RWPE1 (cell line): ENCODE data around the gene CSAD.

Experiments used
- CTCF ChIA-PET: fragments of 350-600 bp; sonication (Branson Sonifier 250); formaldehyde crosslinking; extraction: SDS; loops from one replicate; lab custom pipeline; 2021; lab: Yijun Ruan, JAX
- POLR2A ChIA-PET: fragments of 400-600 bp; formaldehyde crosslinking; extraction: SDS; loops from one replicate; lab custom pipeline; 2020; ENCODE audit warnings: antibody characterized with exemption; ENCODE audit not compliant: low non-redundant PET; lab: Yijun Ruan, JAX
- DNase-seq: peaks from one replicate; pipeline ENCODE4 v3.0.0; 2012; ENCODE audit warnings: low spot score
- H3K27ac ChIP-seq: fragments of 450-650 bp; 2 replicates; pipeline ENCODE4 v1.5.1; 2017
- TF ChIP-seq, protein P1 (sequence below): fragments of 450-650 bp; conservative IDR thresholded peaks from 2 replicates; pipeline ENCODE4 v1.5.1; 2017; ENCODE audit warnings: low read depth, mild to moderate bottlenecking

CSAD gene

DNA sequence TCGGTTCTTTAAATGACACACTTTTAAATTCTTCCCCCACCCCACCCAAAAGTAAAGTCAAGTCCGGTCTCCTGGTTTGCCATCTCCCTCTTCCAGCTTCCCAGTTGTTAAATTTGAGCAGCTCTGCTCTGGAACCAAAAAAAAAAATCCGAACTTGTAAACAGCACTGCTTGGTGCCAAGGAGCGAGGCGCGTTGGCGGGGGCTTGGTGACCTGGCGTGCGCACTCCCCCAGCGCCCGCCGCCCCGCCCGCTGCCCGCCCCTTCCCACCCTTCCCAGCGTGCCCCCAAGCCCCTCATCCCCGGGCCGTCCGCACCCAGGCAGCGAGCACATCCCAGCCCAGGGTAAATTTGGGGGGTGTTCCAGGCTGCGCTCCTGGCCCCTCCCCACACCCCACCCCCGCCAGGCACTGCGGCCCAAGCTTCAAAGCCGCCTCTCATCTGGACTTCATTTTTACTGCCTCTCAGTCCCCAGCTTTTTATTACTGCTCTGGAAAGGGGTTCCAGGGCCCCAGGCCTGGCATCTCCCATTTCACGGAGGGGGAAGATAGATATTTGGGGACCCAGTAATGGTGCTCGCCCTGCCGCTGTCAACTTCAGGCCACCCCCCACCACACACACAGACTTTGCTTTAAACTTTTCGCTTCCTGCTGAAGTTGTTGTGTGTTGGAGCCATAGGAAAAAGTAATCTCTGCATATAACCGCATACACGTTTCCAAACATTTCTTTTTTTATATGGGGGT lies 38.0 kb upstream of the CSAD start:
- ChIA-PET CTCF (interaction anchor here (0.6 to 1.9 kb wide), 4 partner anchors 32 to 163 kb away, joined by 3 to 6 read pairs (median 4); partner anchors contain the start of gene AAAS), POLR2A (no interaction called here)
- TF ChIP-seq, protein P1, sequence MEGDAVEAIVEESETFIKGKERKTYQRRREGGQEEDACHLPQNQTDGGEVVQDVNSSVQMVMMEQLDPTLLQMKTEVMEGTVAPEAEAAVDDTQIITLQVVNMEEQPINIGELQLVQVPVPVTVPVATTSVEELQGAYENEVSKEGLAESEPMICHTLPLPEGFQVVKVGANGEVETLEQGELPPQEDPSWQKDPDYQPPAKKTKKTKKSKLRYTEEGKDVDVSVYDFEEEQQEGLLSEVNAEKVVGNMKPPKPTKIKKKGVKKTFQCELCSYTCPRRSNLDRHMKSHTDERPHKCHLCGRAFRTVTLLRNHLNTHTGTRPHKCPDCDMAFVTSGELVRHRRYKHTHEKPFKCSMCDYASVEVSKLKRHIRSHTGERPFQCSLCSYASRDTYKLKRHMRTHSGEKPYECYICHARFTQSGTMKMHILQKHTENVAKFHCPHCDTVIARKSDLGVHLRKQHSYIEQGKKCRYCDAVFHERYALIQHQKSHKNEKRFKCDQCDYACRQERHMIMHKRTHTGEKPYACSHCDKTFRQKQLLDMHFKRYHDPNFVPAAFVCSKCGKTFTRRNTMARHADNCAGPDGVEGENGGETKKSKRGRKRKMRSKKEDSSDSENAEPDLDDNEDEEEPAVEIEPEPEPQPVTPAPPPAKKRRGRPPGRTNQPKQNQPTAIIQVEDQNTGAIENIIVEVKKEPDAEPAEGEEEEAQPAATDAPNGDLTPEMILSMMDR: no peak
- H3K27ac ChIP-seq: peak overlapping the region; percentile 99
- DNase-seq: no peak

DNA sequence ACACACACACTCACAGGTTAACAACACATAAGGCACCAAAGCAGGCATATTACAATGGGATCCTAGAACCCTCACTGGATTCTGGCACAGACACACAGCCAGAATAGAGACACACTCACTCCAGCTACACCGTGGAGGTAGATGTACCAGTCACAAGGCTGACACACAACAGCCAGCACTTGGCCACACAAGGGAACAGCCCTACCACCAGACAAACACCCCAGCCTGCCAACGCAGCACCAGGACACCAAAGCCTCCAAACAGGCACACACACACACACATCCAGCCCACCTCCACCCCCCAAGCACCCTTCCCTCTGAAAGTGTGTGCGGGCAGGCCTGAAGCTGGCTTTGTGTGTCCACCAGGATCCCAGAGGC lies 37.2 kb upstream of the CSAD start:
- POLR2A ChIA-PET: no interaction called here
- H3K27ac ChIP-seq: peak overlapping the region; percentile 99
- CTCF ChIA-PET: interaction anchor here (0.9 to 1.9 kb wide), 2 partner anchors 34 kb away, joined by 3 to 6 read pairs; a partner anchor contains a TSS
- TF ChIP-seq, protein P1: no peak
- no peak for DNase-seq

DNA sequence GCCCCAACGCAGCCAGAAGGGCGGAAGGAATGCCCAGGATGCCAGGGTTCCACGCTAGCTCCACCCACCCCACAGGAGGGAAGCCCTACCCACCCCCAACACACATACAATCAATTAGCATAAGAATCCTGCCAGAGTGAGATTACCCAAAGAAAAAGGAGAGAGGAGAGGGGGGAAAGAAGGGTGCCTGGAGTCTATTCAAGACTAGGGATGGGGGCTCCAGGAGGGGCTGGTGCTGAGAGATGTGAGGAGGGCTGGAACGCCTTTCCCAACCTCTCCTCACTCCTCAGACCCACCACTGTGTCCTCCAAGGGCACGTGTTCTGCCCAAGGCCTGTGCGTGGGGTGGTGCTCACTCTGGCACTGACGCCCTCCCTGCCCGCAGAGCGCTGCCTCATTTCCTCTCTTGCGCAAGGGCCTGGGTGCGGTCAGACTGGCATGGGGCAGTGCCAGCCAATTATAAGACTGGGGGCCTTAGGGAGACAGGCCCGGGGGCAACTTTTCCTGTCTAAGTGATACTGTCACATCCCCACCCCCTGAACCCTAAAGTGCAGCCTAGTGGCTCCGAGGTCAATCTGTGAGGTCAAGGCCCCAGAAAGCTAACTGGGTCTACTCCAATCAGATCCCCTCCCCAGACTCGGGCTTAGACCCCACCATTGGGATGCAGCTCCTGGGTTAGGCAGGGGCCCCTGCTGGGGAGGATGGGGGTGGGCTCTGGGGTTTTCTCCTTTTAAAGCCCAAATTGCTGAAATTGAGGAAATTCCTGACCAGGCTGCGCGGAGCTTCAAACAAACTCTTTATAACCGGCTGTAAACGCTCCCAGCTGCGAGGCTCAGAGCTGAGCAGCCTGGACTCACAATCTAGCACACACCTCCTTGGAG lies 36.6 kb upstream of the CSAD start:
- TF ChIP-seq, protein P1: no peak
- ChIA-PET POLR2A (no interaction called here), CTCF (interaction anchor here (0.9 kb wide), 1 partner anchor 34 kb away, joined by 3 read pairs; a partner anchor contains a TSS)
- no peak for DNase-seq
- H3K27ac ChIP-seq: peak overlapping the region; percentile 99

DNA sequence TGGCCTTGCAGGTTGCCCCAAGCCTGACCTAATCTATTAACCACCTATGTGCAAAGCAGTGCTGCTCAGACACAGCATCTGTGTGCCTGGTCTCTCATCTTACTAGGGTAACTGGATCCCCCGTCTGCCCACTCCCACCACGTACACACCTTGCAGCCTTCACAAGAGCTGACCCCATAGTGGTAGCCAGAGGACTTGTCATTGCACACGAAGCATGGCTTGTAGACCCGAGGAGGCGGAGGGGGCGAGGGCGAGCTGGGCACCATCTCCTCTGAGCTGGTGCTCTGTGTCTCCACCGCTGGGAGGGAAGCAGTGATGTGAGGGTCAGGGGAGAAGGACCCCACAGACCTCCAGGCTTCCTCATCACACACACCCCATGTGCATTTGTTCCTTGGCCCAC lies 34.8 kb upstream of the CSAD start:
- POLR2A ChIA-PET: interaction anchor here (0.5 kb wide), 1 partner anchor 28 kb away, joined by 5 read pairs; no protein-coding TSS in a partner anchor
- CTCF ChIA-PET: interaction anchor here (1.1 to 2.6 kb wide), 3 partner anchors 11 to 73 kb away, joined by 7 to 26 read pairs (median 13); a partner anchor contains a TSS
- DNase-seq: no peak
- H3K27ac ChIP-seq: peak overlapping the region; percentile 99
- TF ChIP-seq, protein P1: no peak

DNA sequence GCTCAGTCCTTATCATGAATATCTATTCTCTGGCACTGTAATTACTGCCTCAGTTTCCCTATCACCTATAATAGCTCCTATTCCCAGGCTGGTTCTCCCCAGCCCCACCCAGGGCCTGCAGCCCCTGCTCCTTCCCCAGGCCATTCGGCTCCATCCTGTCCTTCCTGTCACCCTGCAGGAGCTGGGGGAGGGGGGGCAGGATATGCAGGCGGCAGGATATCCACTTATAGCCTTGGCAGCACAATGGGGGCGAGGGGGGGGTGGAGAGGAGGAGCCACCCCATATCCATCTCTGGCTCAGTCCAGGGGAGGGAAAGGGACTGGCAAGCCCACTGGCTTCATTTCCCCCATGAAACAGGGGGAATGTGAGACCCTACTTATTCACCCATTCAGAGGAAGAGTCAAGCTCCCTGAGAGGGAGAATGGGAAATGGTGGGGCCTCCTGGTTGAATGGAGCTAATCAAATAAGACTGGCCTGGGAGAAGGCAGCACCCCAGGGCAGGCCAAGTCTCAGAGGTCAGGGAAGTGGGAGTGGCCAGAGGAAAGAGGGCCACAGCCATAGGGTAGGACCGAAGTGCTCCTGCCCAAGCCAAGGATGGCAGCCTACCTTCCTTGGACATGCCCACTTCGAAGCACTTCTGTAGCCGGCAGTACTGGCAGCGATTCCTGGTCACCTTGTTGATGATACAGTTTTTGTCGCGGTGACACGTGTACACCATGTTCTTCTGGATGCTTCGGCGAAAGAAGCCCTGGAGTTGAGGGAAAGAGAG lies 34.1 kb upstream of the CSAD start:
- H3K27ac ChIP-seq: peak overlapping the region; percentile 99
- CTCF ChIA-PET: interaction anchor here (1.1 to 2.6 kb wide), 6 partner anchors 11 to 80 kb away, joined by 7 to 26 read pairs (median 12); partner anchors contain the start of gene PFDN5
- TF ChIP-seq, protein P1: no peak

More for the DNA sequence above, 34.1 kb upstream of the CSAD start:
- POLR2A ChIA-PET: interaction anchor here (0.5 kb wide), 1 partner anchor 31 kb away, joined by 3 read pairs; no protein-coding TSS in a partner anchor
- no peak for DNase-seq
